H1 (cell line): ENCODE results near the gene ZFYVE21. TPM values are rescaled to one million over a fixed set of nuclear protein-coding genes. Genes with fewer than 3 reads are reported as not detected.

Source experiments
- GTF2F1 ChIP-seq: IDR thresholded peaks from 2 replicates; pipeline ENCODE4 v1.6.1; 2012; ENCODE audit warnings: low read depth, low read length, improper control_type of control experiment, borderline replicate concordance
- polyA plus RNA-seq, 7 experiments: library from polyadenylated mRNA; depleted of rRNA in 3 of 7; stranded (reverse) in 5 of 7; unstranded in 2 of 7; fragments of >200 nt in 5 of 7; fragments of 200-250 nt in 2 of 7; gene quantifications; 1 replicate in 5 of 7; 2 replicates in 1 of 7; 4 replicates in 1 of 7; pipeline versions ENCODE4 v1.2.1 to v1.2.3, GENCODE V29; 2011 to 2013; ENCODE audit warnings: missing spikeins in 2 of 7, mixed read lengths in 2 of 7
- total RNA-seq: library from RNA; stranded (reverse); fragmentation: NEBNext Ultra II Directional; extraction: Animal tissue kit (Norgen Biotek cat#: 25700); gene quantifications from 2 replicates; pipeline ENCODE4 v1.2.1, GENCODE V29; 2021
- TF ChIP-seq, protein P1 (sequence below): fragments of 300-600 bp; sonication (generic); IDR thresholded peaks from 2 replicates; pipeline ENCODE4 v1.7.1; 2012; ENCODE audit warnings: low read length, moderate library complexity, mild to moderate bottlenecking, inconsistent platforms; ENCODE audit not compliant: insufficient replicate concordance

ZFYVE21 gene
- total and polyA plus RNA-seq, 2 of the 8 experiments (the other 6 are each of a cell fraction or from before 2014, with no cell fraction given), result 53.4 to 127 TPM

DNA sequence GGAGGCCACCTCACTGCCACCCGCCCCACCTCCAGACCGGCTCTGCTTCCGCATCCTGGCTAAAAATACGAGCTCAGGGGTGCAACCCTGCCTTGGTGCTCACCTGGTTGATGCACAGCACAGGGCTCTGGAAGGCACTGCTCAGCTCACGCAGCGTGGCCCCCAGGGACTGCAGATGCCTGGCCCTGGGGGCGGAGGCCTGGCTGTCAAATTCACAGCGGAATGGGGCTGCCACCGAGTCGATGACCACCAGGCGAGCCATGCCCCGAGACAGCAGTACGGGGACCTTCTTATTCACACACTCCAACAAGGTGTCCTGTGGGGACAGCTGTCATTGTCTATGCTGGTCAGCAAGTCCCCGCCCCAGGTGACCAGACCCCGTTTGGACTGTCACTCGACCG, 16.3 kb upstream of the ZFYVE21 start (continued):
- TF ChIP-seq, protein P1, sequence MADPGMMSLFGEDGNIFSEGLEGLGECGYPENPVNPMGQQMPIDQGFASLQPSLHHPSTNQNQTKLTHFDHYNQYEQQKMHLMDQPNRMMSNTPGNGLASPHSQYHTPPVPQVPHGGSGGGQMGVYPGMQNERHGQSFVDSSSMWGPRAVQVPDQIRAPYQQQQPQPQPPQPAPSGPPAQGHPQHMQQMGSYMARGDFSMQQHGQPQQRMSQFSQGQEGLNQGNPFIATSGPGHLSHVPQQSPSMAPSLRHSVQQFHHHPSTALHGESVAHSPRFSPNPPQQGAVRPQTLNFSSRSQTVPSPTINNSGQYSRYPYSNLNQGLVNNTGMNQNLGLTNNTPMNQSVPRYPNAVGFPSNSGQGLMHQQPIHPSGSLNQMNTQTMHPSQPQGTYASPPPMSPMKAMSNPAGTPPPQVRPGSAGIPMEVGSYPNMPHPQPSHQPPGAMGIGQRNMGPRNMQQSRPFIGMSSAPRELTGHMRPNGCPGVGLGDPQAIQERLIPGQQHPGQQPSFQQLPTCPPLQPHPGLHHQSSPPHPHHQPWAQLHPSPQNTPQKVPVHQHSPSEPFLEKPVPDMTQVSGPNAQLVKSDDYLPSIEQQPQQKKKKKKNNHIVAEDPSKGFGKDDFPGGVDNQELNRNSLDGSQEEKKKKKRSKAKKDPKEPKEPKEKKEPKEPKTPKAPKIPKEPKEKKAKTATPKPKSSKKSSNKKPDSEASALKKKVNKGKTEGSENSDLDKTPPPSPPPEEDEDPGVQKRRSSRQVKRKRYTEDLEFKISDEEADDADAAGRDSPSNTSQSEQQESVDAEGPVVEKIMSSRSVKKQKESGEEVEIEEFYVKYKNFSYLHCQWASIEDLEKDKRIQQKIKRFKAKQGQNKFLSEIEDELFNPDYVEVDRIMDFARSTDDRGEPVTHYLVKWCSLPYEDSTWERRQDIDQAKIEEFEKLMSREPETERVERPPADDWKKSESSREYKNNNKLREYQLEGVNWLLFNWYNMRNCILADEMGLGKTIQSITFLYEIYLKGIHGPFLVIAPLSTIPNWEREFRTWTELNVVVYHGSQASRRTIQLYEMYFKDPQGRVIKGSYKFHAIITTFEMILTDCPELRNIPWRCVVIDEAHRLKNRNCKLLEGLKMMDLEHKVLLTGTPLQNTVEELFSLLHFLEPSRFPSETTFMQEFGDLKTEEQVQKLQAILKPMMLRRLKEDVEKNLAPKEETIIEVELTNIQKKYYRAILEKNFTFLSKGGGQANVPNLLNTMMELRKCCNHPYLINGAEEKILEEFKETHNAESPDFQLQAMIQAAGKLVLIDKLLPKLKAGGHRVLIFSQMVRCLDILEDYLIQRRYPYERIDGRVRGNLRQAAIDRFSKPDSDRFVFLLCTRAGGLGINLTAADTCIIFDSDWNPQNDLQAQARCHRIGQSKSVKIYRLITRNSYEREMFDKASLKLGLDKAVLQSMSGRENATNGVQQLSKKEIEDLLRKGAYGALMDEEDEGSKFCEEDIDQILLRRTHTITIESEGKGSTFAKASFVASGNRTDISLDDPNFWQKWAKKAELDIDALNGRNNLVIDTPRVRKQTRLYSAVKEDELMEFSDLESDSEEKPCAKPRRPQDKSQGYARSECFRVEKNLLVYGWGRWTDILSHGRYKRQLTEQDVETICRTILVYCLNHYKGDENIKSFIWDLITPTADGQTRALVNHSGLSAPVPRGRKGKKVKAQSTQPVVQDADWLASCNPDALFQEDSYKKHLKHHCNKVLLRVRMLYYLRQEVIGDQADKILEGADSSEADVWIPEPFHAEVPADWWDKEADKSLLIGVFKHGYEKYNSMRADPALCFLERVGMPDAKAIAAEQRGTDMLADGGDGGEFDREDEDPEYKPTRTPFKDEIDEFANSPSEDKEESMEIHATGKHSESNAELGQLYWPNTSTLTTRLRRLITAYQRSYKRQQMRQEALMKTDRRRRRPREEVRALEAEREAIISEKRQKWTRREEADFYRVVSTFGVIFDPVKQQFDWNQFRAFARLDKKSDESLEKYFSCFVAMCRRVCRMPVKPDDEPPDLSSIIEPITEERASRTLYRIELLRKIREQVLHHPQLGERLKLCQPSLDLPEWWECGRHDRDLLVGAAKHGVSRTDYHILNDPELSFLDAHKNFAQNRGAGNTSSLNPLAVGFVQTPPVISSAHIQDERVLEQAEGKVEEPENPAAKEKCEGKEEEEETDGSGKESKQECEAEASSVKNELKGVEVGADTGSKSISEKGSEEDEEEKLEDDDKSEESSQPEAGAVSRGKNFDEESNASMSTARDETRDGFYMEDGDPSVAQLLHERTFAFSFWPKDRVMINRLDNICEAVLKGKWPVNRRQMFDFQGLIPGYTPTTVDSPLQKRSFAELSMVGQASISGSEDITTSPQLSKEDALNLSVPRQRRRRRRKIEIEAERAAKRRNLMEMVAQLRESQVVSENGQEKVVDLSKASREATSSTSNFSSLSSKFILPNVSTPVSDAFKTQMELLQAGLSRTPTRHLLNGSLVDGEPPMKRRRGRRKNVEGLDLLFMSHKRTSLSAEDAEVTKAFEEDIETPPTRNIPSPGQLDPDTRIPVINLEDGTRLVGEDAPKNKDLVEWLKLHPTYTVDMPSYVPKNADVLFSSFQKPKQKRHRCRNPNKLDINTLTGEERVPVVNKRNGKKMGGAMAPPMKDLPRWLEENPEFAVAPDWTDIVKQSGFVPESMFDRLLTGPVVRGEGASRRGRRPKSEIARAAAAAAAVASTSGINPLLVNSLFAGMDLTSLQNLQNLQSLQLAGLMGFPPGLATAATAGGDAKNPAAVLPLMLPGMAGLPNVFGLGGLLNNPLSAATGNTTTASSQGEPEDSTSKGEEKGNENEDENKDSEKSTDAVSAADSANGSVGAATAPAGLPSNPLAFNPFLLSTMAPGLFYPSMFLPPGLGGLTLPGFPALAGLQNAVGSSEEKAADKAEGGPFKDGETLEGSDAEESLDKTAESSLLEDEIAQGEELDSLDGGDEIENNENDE, result no peak
- TF ChIP-seq GTF2F1, result no peak
- TF ChIP-seq, all 59 proteins: peak for 0
